H1 (cell line): Measurements from ENCODE around the gene OR12D3. TPM values are rescaled to one million over a fixed set of nuclear protein-coding genes. Genes with fewer than 3 reads are reported as not detected.

Source experiments
- CTCF ChIA-PET: fragments of 300-600 bp; sonication (Branson Sonifier 250); formaldehyde crosslinking; loops from one replicate; lab custom pipeline; 2021; ENCODE audit not compliant: partially characterized antibody; lab: Charles Lee
- POLR2A ChIA-PET: fragments of 300-600 bp; sonication (Branson Sonifier 250); formaldehyde crosslinking; loops from one replicate; lab custom pipeline; 2021; ENCODE audit warnings: inconsistent platforms; ENCODE audit not compliant: partially characterized antibody; lab: Charles Lee
- DNase-seq, 2 experiments: peaks; one replicate each; pipeline versions ENCODE4 v3.0.0 to v3.0.0-alpha.2; 2010 to 2022; ENCODE audit warnings: low spot score in 2 of 2, low read depth in 1 of 2, mixed read lengths in 1 of 2
- FAIRE-seq: peaks from 2 replicates; lab custom pipeline; 2011; peaks lifted over from hg19 to GRCh38; lab: Jason Lieb, UNC
- H2AFZ ChIP-seq: 2 replicates; pipeline ENCODE4 v1.8.1; 2012; ENCODE audit warnings: low read length, inconsistent platforms
- H2AK5ac ChIP-seq: 2 replicates; pipeline ENCODE4 v1.6.1; 2013; ENCODE audit warnings: low read depth, low read length
- H2BK120ac ChIP-seq: replicated peaks from 2 replicates; pipeline ENCODE3; 2013; ENCODE audit warnings: low read depth, low read length, inconsistent platforms
- H2BK12ac ChIP-seq: 2 replicates; pipeline ENCODE4 v1.6.1; 2013; ENCODE audit warnings: low read depth, low read length
- H2BK15ac ChIP-seq: 2 replicates; pipeline ENCODE4 v1.6.1; 2013; ENCODE audit warnings: low read length
- H2BK20ac ChIP-seq: 2 replicates; pipeline ENCODE4 v1.6.1; 2013; ENCODE audit warnings: low read length
- H2BK5ac ChIP-seq: 2 replicates; pipeline ENCODE4 v1.6.1; 2013; ENCODE audit warnings: low read depth, low read length
- H3K14ac ChIP-seq: 2 replicates; pipeline ENCODE4 v1.6.1; 2013; ENCODE audit warnings: inconsistent platforms; ENCODE audit not compliant: insufficient read length
- H3K18ac ChIP-seq: 2 replicates; pipeline ENCODE4 v1.6.1; 2013; ENCODE audit warnings: low read length; ENCODE audit errors: extremely low read depth
- H3K23ac ChIP-seq: 2 replicates; pipeline ENCODE4 v1.6.1; 2013; ENCODE audit warnings: inconsistent platforms; ENCODE audit not compliant: insufficient read length
- H3K23me2 ChIP-seq: 2 replicates; pipeline ENCODE4 v1.6.1; 2013; ENCODE audit warnings: low read depth, low read length
- H3K27ac ChIP-seq: 2 replicates; pipeline ENCODE4 v1.6.1; 2011; ENCODE audit warnings: low read depth, low read length, inconsistent platforms
- H3K27me3 ChIP-seq, 4 experiments: replicated peaks in 1 of 4; 1 replicate in 1 of 4; 2 replicates in 3 of 4; pipeline versions ENCODE4 v1.6.1 to v1.8.1; 2011 to 2013; ENCODE audit warnings: low read length in 3 of 4, mild to moderate bottlenecking in 3 of 4, inconsistent platforms in 2 of 4, mixed read lengths in 2 of 4, moderate library complexity in 1 of 4; ENCODE audit not compliant: control insufficient read depth in 3 of 4, insufficient read depth in 3 of 4; ENCODE audit errors: extremely low read depth in 1 of 4
- H3K36me3 ChIP-seq, 4 experiments: 2 replicates each; pipeline versions ENCODE4 v1.6.1 to v1.8.1; 2011 to 2013; ENCODE audit warnings: mild to moderate bottlenecking in 4 of 4, low read length in 3 of 4, moderate library complexity in 2 of 4, control low read depth in 1 of 4, inconsistent platforms in 1 of 4; ENCODE audit not compliant: insufficient read depth in 4 of 4, control insufficient read depth in 2 of 4
- H3K4ac ChIP-seq: replicated peaks from 2 replicates; pipeline ENCODE3; 2013; ENCODE audit warnings: low read length, low read depth, mixed read lengths, inconsistent platforms; ENCODE audit not compliant: insufficient read length
- H3K4me1 ChIP-seq, 4 experiments: replicated peaks in 1 of 4; 1 replicate in 1 of 4; 2 replicates in 3 of 4; pipeline versions ENCODE4 v1.6.1 to v1.8.1; 2011 to 2013; ENCODE audit warnings: low read length in 3 of 4, inconsistent platforms in 2 of 4, mixed read lengths in 1 of 4; ENCODE audit not compliant: insufficient read depth in 4 of 4, control insufficient read depth in 3 of 4
- H3K4me2 ChIP-seq, 2 experiments: 2 replicates each; pipeline versions ENCODE4 v1.6.1 to v1.8.1; 2011 to 2013; ENCODE audit warnings: low read depth in 2 of 2, low read length in 2 of 2, control low read depth in 1 of 2, inconsistent platforms in 1 of 2, mild to moderate bottlenecking in 1 of 2; ENCODE audit not compliant: insufficient read depth in 1 of 2
- H3K4me3 ChIP-seq, 4 experiments: fragments of 200-600, 300-600 bp in 1 of 4; sonication (generic), shearing (Covaris generic), sonication (Bioruptor Twin) in 1 of 4; 2 replicates each; pipeline versions ENCODE4 v1.5.1 to v1.8.1; 2011 to 2016; ENCODE audit warnings: low read length in 4 of 4, low read depth in 3 of 4, control low read depth in 2 of 4, inconsistent platforms in 2 of 4, mild to moderate bottlenecking in 2 of 4, mixed read lengths in 1 of 4, moderate library complexity in 1 of 4; ENCODE audit not compliant: insufficient read depth in 2 of 4; ENCODE audit errors: extremely low read depth in 1 of 4
- H3K56ac ChIP-seq: replicated peaks from 2 replicates; pipeline ENCODE3; 2013; ENCODE audit warnings: low read depth, mild to moderate bottlenecking, mixed read lengths, low read length, inconsistent platforms; ENCODE audit not compliant: insufficient read length
- H3K79me1 ChIP-seq: 2 replicates; pipeline ENCODE4 v1.6.1; 2013; ENCODE audit warnings: low read depth, low read length, control low read depth
- H3K79me2 ChIP-seq, 2 experiments: 2 replicates each; pipeline versions ENCODE4 v1.6.1 to v1.8.1; 2012 to 2013; ENCODE audit warnings: low read length in 2 of 2, mild to moderate bottlenecking in 2 of 2, inconsistent platforms in 1 of 2; ENCODE audit not compliant: insufficient read depth in 2 of 2, control insufficient read depth in 1 of 2
- H3K9ac ChIP-seq, 4 experiments: replicated peaks in 1 of 4; 1 replicate in 1 of 4; 2 replicates in 3 of 4; pipeline versions ENCODE4 v1.6.1 to v1.8.1; 2011 to 2013; ENCODE audit warnings: low read depth in 3 of 4, low read length in 3 of 4, control low read depth in 2 of 4, mild to moderate bottlenecking in 2 of 4, moderate library complexity in 2 of 4, inconsistent platforms in 1 of 4; ENCODE audit errors: extremely low read depth in 1 of 4
- H3K9me3 ChIP-seq, 2 experiments: 2 replicates each; pipeline versions ENCODE4 v1.6.1 to v1.8.1; 2012 to 2013; ENCODE audit warnings: mild to moderate bottlenecking in 2 of 2, moderate library complexity in 2 of 2, control low read depth in 1 of 2, inconsistent platforms in 1 of 2, low read depth in 1 of 2, low read length in 1 of 2, mixed read lengths in 1 of 2; ENCODE audit not compliant: insufficient read depth in 2 of 2
- H4K20me1 ChIP-seq, 2 experiments: replicated peaks in 1 of 2; 2 replicates each; pipeline versions ENCODE3 to v1.8.1; 2011 to 2013; ENCODE audit warnings: inconsistent platforms in 2 of 2, low read length in 2 of 2, mild to moderate bottlenecking in 1 of 2; ENCODE audit not compliant: insufficient read depth in 2 of 2, control insufficient read depth in 1 of 2
- H4K5ac ChIP-seq: 2 replicates; pipeline ENCODE4 v1.6.1; 2013; ENCODE audit warnings: low read length, low read depth, mixed read lengths, inconsistent platforms; ENCODE audit not compliant: insufficient read length
- H4K8ac ChIP-seq: 2 replicates; pipeline ENCODE4 v1.8.0; 2013; ENCODE audit warnings: mild to moderate bottlenecking, moderate library complexity, low read length, inconsistent platforms; ENCODE audit not compliant: insufficient read depth; ENCODE audit errors: extremely low read depth
- H4K91ac ChIP-seq: replicated peaks from 2 replicates; pipeline ENCODE3; 2013; ENCODE audit warnings: low read length, mixed read lengths, inconsistent platforms; ENCODE audit not compliant: insufficient read length
- CHD2 ChIP-seq: IDR thresholded peaks from 2 replicates; pipeline ENCODE4 v1.6.1; 2012; ENCODE audit warnings: low read length, improper control_type of control experiment
- SUZ12 ChIP-seq: fragments of 200-600 bp; sonication (generic); IDR thresholded peaks from 2 replicates; pipeline ENCODE4 v1.6.1; 2012; ENCODE audit warnings: mild to moderate bottlenecking, inconsistent platforms, low read length, moderate library complexity, mixed read lengths
- TBP ChIP-seq: IDR thresholded peaks from 2 replicates; pipeline ENCODE4 v1.6.1; 2011; ENCODE audit warnings: low read depth, low read length, improper control_type of control experiment
- WGBS, 2 experiments: shearing (Covaris generic) in 1 of 2; methylation state at CpG; one replicate each; pipeline versions ENCODE4 v1.1.6 to v1.1.7; 2013 to 2015; ENCODE audit warnings: low lambda C conversion rate in 2 of 2, mixed read lengths in 2 of 2, inconsistent platforms in 1 of 2, low coverage in 1 of 2, missing lambda C conversion rate in 1 of 2; ENCODE audit not compliant: insufficient replicate concordance in 2 of 2, insufficient coverage in 1 of 2, insufficient read length in 1 of 2; ENCODE audit errors: extremely low coverage in 1 of 2, missing lambda C conversion rate in 1 of 2; 5-methylcytosine and 5-hydroxymethylcytosine counted together
- long read RNA-seq, 2 experiments: library from RNA in 1 of 2; library from capped mRNA in 1 of 2; stranded (forward); transcript quantifications; one replicate each; pipeline ENCODE4 v2.0.0, GENCODE V29; 2021; ENCODE audit warnings: inconsistent platforms in 1 of 2
- polyA minus RNA-seq, 3 experiments: library from RNA; depleted of rRNA, polyadenylated mRNA; stranded (reverse); fragments of >200 nt; gene quantifications; 1 replicate in 2 of 3; 2 replicates in 1 of 3; pipeline ENCODE4 v1.2.3, GENCODE V29; 2011
- polyA plus RNA-seq, 7 experiments: library from polyadenylated mRNA; depleted of rRNA in 3 of 7; stranded (reverse) in 5 of 7; unstranded in 2 of 7; fragments of >200 nt in 5 of 7; fragments of 200-250 nt in 2 of 7; gene quantifications; 1 replicate in 5 of 7; 2 replicates in 1 of 7; 4 replicates in 1 of 7; pipeline versions ENCODE4 v1.2.1 to v1.2.3, GENCODE V29; 2011 to 2013; ENCODE audit warnings: missing spikeins in 2 of 7, mixed read lengths in 2 of 7
- total RNA-seq: library from RNA; stranded (reverse); fragmentation: NEBNext Ultra II Directional; extraction: Animal tissue kit (Norgen Biotek cat#: 25700); gene quantifications from 2 replicates; pipeline ENCODE4 v1.2.1, GENCODE V29; 2021

OR12D3 gene
- total RNA-seq (not detected in 2 replicates), polyA plus RNA-seq (2011; rRNA removed) (not detected in 2 replicates), polyA minus RNA-seq (2011; rRNA and poly(A)+ RNA removed) (not detected in 2 replicates)
- not detected for polyA plus RNA-seq (2011; cell fraction: cytosol; rRNA removed)
- polyA plus RNA-seq (2011; cell fraction: nucleus; rRNA removed) = not detected
- polyA plus RNA-seq (2012, experiment 1 of 2) = not detected in 4 replicates
- polyA plus RNA-seq (2012, experiment 2 of 2) = not detected
- polyA plus RNA-seq (2013, experiment 1 of 2) = not detected
- not detected for polyA plus RNA-seq (2013, experiment 2 of 2)
- not detected for polyA minus RNA-seq (2011; cell fraction: cytosol; rRNA and poly(A)+ RNA removed)
- polyA minus RNA-seq (2011; cell fraction: nucleus; rRNA and poly(A)+ RNA removed) = not detected
- long read RNA-seq, experiment 1 = 0 reads
- long read RNA-seq, experiment 2 = 0 reads

- no peak within 1 kb of the TSS for H3K14ac ChIP-seq
- no peaks in the 10 kb centered on the region for H3K79me1 ChIP-seq
- H3K4ac ChIP-seq = no peak within 1 kb of the TSS
- H3K27ac ChIP-seq = no peak within 1 kb of the TSS
- WGBS, 2 experiments = 88% methylated on average over 1 of the region's 1 CpG; no CpG with 5 or more reads in 1 of the 2 experiments
- H3K56ac ChIP-seq = no peak within 1 kb of the TSS
- ChIA-PET POLR2A (interaction anchor here (1.2 kb wide), 1 partner anchor 202 kb away, joined by 3 read pairs; no protein-coding TSS in a partner anchor), CTCF (interaction anchor here (0.8 to 4.5 kb wide), 9 partner anchors 9 to 355 kb away, joined by 3 to 53 read pairs (median 3); no protein-coding TSS in a partner anchor)
- H2AFZ ChIP-seq = no peak within 1 kb of the TSS
- H2BK5ac ChIP-seq = no peak within 1 kb of the TSS
- H3K36me3 ChIP-seq = no peaks in the 10 kb centered on the region
- FAIRE-seq (no peak), DNase-seq (no peak)
- H2BK120ac ChIP-seq = no peak within 1 kb of the TSS
- no peak within 1 kb of the TSS for H4K5ac ChIP-seq
- H3K23ac ChIP-seq = no peak within 1 kb of the TSS
- no peaks in the 10 kb centered on the region for H3K9me3 ChIP-seq
- H3K18ac ChIP-seq = no peak within 1 kb of the TSS
- no peaks in the 10 kb centered on the region for H3K27me3 ChIP-seq
- no peak within 1 kb of the TSS for H2BK15ac ChIP-seq
- no peak within 1 kb of the TSS for H3K9ac ChIP-seq
- no peak within 1 kb of the TSS for H3K4me2 ChIP-seq
- H4K8ac ChIP-seq = no peak within 1 kb of the TSS
- H3K79me2 ChIP-seq = no peaks in the 10 kb centered on the region
- peaks cover 0 to 2% of the 10 kb centered on the region in 2 experiments for H4K20me1 ChIP-seq
- H2BK20ac ChIP-seq = no peak within 1 kb of the TSS
- TF ChIP-seq CHD2 (no peak), SUZ12 (no peak), TBP (no peak)
- H3K23me2 ChIP-seq = 0 out of 2 replicates have a peak, but pooled peaks cover 2% of the 10 kb centered on the region
- no peaks in the 10 kb centered on the region for H3K4me1 ChIP-seq
- no peak within 1 kb of the TSS for H3K4me3 ChIP-seq
- H2BK12ac ChIP-seq = no peak within 1 kb of the TSS
- H4K91ac ChIP-seq = no peak within 1 kb of the TSS
- no peak within 1 kb of the TSS for H2AK5ac ChIP-seq
These were observed at the start of gene OR12D3 for GRCh38 chr6:29375191-29375590. Gene OR12D3 (minus strand): TSS chr6:29375291. CDS start chr6:29375287, 4 bp downstream.
